ENCODE measurements around the gene FHOD1.

FHOD1 gene

GRCh38 chr16:67209565-67209964 lies 37.7 kb downstream of the FHOD1 start:
- no peak for DNase-seq (ENCODE audit: low read depth in 1 of 2, low spot score in 1 of 2)

GRCh38 chr16:67208154-67208896 lies 39.0 kb downstream of the FHOD1 start:
- DNase-seq (ENCODE audit: low read depth in 1 of 2, low spot score in 1 of 2) = no peak

- DNase-seq (ENCODE audit: low read depth in 1 of 2, low spot score in 1 of 2) = no peak
Observed at GRCh38 chr16:67207249-67208091, 39.8 kb downstream of the FHOD1 start.

DNA sequence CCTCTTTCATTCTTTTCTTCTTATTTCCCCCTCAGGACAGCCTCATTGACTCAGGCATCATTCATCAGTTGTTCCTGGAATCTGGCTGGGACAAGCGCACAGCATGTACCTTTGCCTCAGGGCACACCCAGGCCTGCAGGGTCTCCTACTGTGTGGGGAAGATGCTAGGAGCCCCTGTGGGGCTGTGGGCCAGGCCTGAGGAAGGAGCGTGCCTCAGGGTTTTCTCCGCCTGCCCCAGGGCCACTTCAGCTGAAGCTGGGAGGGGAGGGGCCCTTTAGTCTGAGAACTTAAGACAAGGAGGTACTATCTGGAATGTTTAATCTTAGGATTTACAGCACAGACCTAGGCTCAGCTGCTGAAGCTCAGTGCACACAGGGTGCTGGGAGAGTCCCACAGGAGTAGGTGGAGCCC lies 40.4 kb downstream of the FHOD1 start:
- DNase-seq (ENCODE audit: low read depth in 1 of 2, low spot score in 1 of 2) = no peak

DNA sequence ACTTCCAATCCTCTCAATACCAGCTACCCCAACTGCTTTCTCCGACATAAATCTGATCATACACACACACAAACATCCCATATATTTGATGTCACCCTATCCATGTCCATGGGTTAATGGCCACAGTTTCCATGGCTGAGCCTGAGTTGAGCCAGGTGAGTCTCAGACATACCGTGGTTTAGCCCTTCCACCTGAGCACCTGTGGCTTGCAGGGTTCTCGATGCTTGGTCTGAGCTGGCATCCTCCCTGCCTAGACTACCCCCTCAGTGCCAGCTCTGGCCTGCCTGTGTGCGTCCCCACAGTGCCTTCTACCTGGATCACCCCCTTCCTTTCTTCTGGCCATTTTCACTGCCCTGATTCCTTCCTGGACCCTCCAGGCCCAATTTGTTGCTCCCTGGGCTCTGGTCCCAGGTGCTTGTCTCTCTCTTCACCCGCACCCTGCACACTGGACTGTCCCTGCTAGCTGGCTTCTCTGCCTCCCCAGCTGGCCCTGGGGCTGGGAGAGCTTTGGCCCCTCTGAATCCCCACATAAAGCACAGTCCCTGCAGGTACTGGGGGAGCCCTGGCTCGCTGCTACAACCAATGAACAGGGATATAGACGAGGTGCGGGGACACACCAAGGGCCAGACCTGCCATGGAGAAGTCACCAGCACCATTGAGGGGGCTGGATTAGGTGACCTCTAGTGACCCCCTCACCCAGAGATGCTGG lies 41.0 kb downstream of the FHOD1 start:
- no peak for DNase-seq (ENCODE audit: low read depth in 1 of 2, low spot score in 1 of 2)

- DNase-seq (ENCODE audit: low read depth in 1 of 2, low spot score in 1 of 2) = no peak
Observed at GRCh38 chr16:67204076-67204475, 43.2 kb downstream of the FHOD1 start.

DNA sequence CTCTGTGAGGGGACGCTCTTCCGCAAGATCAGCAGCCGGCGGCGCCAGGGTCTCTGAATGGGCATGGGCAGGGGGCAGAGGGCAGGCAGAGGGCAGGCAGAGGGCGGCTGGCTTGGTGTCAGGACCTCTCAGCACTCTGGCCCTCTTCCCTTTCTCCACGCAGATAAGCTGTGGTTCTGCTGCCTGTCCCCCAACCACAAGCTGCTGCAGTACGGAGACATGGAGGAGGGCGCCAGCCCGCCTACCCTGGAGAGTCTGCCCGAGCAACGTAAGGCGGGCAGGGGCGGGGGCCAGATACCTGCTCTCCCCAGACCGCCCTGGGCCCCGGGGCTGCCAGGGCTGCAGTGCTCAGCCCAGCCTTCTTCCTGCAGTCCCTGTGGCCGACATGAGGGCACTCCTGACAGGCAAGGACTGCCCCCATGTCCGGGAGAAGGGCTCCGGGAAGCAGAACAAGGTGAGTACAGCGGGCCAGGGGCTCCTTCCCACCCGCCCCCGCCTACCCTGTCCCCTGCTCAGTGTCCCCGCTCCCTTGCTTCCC lies 44.3 kb downstream of the FHOD1 start:
- no peak for DNase-seq (ENCODE audit: low read depth in 1 of 2, low spot score in 1 of 2)

DNA sequence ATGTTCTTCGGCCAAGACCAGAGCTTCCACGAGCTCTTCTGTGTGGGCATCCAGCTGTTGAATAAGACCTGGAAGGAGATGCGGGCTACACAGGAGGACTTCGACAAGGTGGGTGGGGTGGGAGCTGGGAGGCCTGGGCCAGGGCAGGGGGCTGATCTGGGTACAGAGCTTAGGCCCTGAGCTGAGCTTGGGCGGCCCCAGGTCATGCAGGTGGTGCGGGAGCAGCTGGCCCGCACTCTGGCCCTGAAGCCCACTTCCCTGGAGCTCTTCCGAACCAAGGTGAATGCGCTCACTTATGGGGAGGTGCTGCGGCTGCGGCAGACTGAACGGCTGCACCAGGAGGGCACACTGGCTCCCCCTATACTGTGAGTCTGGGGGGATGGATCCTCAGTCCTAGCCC lies 44.9 kb downstream of the FHOD1 start:
- no peak for DNase-seq (ENCODE audit: low read depth in 1 of 2, low spot score in 1 of 2)

- DNase-seq (ENCODE audit: low read depth in 1 of 2, low spot score in 1 of 2) = no peak
Observed at GRCh38 chr16:67201411-67202345, 45.6 kb downstream of the FHOD1 start.

GRCh38 chr16:67200491-67200890 lies 46.8 kb downstream of the FHOD1 start:
- no peak for DNase-seq (ENCODE audit: low read depth in 1 of 2, low spot score in 1 of 2)

- no peak for DNase-seq (ENCODE audit: low read depth in 1 of 2, low spot score in 1 of 2)
Observed at GRCh38 chr16:67199808-67200198, 47.5 kb downstream of the FHOD1 start.

GRCh38 chr16:67199011-67199807 lies 48.1 kb downstream of the FHOD1 start, which contains the start of gene ELMO3:
TSS of gene ELMO3 (plus strand) at chr16:67199131. CDS start at chr16:67199327, 196 bp downstream.
- no peak for DNase-seq (ENCODE audit: low read depth in 1 of 2, low spot score in 1 of 2)

GRCh38 chr16:67198238-67198734 lies 49.0 kb downstream of the FHOD1 start:
- DNase-seq (ENCODE audit: low read depth in 1 of 2, low spot score in 1 of 2) = no peak

- no peak for DNase-seq (ENCODE audit: low read depth in 1 of 2, low spot score in 1 of 2)
Observed at GRCh38 chr16:67197704-67198103, 49.6 kb downstream of the FHOD1 start.

DNA sequence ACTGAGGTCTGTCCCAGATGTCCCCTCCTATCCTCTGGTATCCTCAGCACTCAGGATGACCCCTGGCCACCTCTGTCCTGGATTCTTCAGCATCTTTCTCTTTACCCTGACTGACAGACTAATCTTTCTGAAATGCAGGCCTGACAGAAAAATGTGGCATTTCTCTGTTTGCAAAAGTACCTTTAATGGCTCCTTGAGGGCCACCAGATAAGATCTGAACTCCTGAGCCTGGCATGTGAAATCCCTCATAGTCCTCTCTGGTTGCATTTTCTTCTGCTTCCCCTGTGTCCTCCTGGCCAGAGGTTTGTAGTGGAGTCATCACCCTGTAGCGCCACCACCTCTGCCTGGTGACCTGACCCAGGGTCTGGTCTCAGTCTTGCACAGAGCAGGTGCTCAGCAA lies 50.4 kb downstream of the FHOD1 start:
- DNase-seq (ENCODE audit: low read depth in 1 of 2, low spot score in 1 of 2) = no peak

GRCh38 chr16:67195676-67196075 lies 51.6 kb downstream of the FHOD1 start:
- no peak for DNase-seq (ENCODE audit: low read depth in 1 of 2, low spot score in 1 of 2)

DNA sequence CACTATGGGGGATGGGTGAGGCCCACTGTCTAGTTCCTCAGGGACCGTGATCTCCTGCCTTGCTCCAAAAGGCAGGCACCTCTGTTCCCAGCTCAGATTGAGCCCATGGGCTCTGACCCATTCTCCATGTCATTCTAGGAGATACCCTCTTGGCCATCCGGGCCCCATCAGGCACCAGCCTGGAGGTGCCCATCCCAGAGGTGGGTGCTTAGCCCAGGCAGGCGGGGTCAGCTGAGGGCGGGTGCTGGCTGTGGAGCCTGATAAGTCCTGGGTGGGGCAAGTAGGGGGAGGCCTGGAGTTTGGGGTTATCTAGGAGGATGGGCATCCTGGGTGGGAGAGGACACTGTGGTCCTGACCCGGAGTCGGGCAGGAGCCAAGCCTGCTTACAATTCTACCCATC lies 53.0 kb downstream of the FHOD1 start:
- no peak for DNase-seq (ENCODE audit: low read depth in 1 of 2, low spot score in 1 of 2)

GRCh38 chr16:67193536-67193935 lies 53.7 kb downstream of the FHOD1 start:
- no peak for DNase-seq (ENCODE audit: low read depth in 1 of 2, low spot score in 1 of 2)

DNA sequence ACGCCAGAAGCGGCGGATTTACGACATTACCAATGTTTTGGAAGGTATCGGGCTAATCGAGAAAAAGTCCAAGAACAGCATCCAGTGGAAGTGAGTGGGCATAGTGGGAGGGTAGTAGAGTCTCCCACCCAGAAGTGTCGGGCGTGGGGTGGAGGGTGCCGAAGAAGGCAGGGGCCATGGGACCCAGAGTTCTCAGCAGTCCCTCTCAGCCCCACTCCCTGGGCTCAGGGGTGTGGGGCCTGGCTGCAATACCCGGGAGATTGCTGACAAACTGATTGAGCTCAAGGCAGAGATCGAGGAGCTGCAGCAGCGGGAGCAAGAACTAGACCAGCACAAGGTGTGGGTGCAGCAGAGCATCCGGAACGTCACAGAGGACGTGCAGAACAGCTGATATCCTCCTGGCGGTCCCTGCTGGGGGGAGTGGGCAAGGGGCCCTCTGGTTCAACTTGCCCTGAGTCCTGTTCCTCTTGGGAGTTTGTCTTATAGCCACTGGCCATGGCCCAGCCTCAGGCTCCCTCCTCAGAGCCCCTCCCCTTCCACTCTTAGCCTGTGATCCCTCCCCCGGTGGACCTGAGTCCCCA lies 54.4 kb downstream of the FHOD1 start:
- no peak for DNase-seq (ENCODE audit: low read depth in 1 of 2, low spot score in 1 of 2)

All from stimulated activated CD4-positive, alpha-beta T cell treated with anti-CD3 and anti-CD28 coated beads, Interleukin-15, amount 100 ng/mL, for 1 hour (primary cell).